ENCODE results near the gene RPS21. TPM values are rescaled to one million over a fixed set of nuclear protein-coding genes. Genes with fewer than 3 reads are reported as not detected.

The RPS21 gene
- total and polyA plus RNA-seq, 2 experiments from 2014 or later, result 378 to 839 TPM

- no peak overlapping the region for H3K4me3 ChIP-seq
- no peaks in the 10 kb centered on the region for H3K36me3 ChIP-seq
- peak overlapping the region; percentile 68 for H3K27ac ChIP-seq
- peaks cover 6% of the 10 kb centered on the region for H3K4me1 ChIP-seq (ENCODE audit: low read depth)
- no peak for DNase-seq (ENCODE audit: low read depth in 1 of 2, low spot score in 1 of 2)
- H3K27me3 ChIP-seq, result no peaks in the 10 kb centered on the region
- TF ChIP-seq CTCF (IDR thresholded peaks at IDR 0.05; ENCODE audit: low read depth, low read length), result no peak
- no peaks in the 10 kb centered on the region for H3K9me3 ChIP-seq (ENCODE audit: low read depth)
Observed at GRCh38 chr20:62381842-62382241, 5.1 kb upstream of the RPS21 start.

DNA sequence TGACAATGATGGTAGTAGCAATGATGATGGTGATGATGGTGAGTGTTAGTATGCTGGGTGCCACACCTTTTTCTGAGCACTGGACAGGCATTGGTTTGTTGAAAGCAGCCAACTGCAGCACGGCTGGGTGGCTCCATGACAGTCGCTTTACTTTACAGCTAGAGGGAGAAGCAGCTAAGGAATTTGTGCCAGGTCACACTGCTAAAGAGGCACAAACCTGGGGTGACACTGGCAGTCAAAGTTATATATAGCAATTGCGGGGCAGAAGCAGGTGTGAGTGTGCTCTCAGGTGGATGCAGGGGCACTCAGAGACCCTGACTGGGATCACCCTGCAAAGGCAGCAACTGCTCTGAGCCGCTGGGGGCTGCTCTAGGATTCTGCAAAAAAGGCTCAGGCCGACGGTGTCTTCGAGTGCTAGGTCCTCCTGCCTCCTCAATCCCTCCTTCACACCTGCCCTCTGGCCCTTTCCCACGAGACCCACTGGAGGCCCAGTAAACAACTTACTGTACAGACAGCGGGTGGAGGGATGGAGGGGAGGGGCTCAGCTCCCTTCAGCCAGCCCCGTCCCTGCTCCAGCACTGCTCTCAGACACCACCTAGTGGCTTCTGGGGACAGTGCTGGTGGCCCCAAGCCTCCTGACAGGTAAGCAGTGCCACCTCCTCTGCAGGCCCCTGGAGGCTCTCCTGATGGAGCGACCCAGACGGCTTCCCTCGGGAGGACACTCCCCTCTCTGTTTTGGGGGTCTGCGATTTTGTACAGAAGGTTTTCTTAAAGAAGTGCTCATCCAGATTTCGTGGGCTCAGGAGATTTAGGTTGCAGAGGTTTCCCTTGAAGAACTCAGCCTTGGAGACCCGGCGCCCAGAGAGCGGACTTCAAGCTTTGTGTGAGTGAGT lies 4.4 kb upstream of the RPS21 start:
- Histone ChIP-seq H3K36me3 (no peaks in the 10 kb centered on the region), H3K4me1 (ENCODE audit: low read depth) (peaks cover 4% of the 10 kb centered on the region), H3K9me3 (ENCODE audit: low read depth) (no peaks in the 10 kb centered on the region), H3K27ac (no peak overlapping the region), H3K4me3 (no peak overlapping the region), H3K27me3 (no peaks in the 10 kb centered on the region)
- DNase-seq (ENCODE audit: low read depth in 1 of 2, low spot score in 1 of 2), result peak; percentile 75 to 87
- TF ChIP-seq CTCF (IDR thresholded peaks at IDR 0.05; ENCODE audit: low read depth, low read length), result peak; percentile 94

DNA sequence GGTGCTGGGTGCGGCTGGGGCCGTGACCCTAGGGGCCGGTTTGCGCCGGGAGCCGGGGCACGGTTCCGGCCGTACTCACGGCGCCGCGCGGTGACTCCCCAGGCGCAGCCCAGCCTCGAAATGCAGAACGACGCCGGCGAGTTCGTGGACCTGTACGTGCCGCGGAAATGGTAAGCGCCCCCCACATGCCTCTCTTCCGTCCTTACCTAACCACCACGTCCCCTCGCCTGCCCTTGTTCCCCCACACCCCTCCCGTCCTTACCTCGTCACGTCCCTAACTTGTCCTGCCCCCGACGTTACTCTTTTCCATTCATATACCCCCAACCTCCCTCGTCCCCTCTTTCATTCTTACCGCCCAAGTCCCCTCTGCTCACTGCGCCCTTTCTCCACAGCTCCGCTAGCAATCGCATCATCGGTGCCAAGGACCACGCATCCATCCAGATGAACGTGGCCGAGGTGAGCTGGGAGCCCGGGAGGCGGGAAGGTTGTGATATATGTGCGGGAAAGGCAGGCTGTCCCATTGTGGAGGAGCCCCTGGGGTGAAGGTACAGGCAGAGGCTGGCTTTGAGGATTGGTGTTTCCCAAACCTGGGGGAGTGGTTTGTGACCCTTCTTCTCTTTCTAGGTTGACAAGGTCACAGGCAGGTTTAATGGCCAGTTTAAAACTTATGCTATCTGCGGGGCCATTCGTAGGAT lies 463 bp downstream of the RPS21 start:
- H3K4me3 ChIP-seq, result peak overlapping the region; percentile 75
- peak overlapping the region; percentile 31 for H3K27ac ChIP-seq
- peaks cover 9% of the 10 kb centered on the region for H3K4me1 ChIP-seq (ENCODE audit: low read depth)
- DNase-seq (ENCODE audit: low read depth in 1 of 2, low spot score in 1 of 2), result no peak
- no peaks in the 10 kb centered on the region for H3K36me3 ChIP-seq
- no peak for TF ChIP-seq CTCF (IDR thresholded peaks at IDR 0.05; ENCODE audit: low read depth, low read length)
- no peaks in the 10 kb centered on the region for H3K27me3 ChIP-seq
- H3K9me3 ChIP-seq (ENCODE audit: low read depth), result no peaks in the 10 kb centered on the region

DNA sequence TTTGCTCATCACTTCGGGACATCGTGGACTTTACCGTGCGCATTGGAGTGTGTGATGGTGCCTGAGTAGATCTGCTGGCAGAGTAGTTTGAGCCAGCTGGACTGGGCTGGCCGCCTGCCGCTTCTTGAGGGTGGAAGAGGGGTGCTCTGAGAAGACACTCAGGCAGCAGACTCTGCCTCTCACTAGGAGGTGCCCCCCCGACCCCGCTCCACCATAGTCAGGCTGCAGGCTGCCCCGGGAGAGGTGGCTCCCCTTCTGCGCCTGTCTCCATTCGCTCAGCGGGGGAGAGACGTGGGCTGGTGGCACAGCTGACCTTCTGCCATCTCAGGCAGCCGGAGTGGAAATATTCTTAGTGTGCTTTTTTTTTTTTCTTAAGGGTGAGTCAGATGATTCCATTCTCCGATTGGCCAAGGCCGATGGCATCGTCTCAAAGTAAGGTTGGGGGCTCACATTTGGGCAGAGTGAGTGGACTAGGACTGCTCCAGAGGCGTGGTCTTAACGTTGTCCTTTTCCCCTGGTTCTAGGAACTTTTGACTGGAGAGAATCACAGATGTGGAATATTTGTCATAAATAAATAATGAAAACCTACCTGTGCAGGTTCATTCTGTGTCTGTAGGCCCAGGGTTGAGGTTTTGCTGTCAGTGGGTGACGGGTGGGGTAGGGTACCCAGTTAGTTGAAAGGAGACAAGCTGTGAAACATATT lies 1.2 kb downstream of the RPS21 start:
- Histone ChIP-seq H3K4me3 (peak overlapping the region; percentile 75), H3K36me3 (no peaks in the 10 kb centered on the region), H3K27me3 (no peaks in the 10 kb centered on the region)

More for the DNA sequence above, 1.2 kb downstream of the RPS21 start:
- no peak overlapping the region for H3K27ac ChIP-seq
- H3K9me3 ChIP-seq (ENCODE audit: low read depth), result no peaks in the 10 kb centered on the region
- TF ChIP-seq CTCF (IDR thresholded peaks at IDR 0.05; ENCODE audit: low read depth, low read length), result no peak
- no peak for DNase-seq (ENCODE audit: low read depth in 1 of 2, low spot score in 1 of 2)
- H3K4me1 ChIP-seq (ENCODE audit: low read depth), result peaks cover 9% of the 10 kb centered on the region

Data from cardiac muscle cell (in vitro differentiated cells and primary cell).